Measurements from ENCODE around the gene SQOR. TPM values are rescaled to one million over a fixed set of nuclear protein-coding genes. Genes with fewer than 3 reads are reported as not detected.

SQOR gene
- total RNA-seq, 2 donors from 2014 or later, result 37.8 to 44.4 TPM

Other genes starting within 250 kb of the SQOR start
- gene SLC30A4, start 112.3 kb upstream of the SQOR start, total RNA-seq, result 10 to 100 TPM in 1 of 2 donors, 1 to 10 TPM in 1; 9.2 to 11.3 TPM
- gene BLOC1S6, start 47.6 kb upstream of the SQOR start, total RNA-seq, result 10 to 100 TPM; 42.8 to 46.9 TPM

Data from posterior vena cava (tissue), 2 donors.